Myocyte (in vitro differentiated cells): Measurements from ENCODE around the gene NOSTRIN. TPM values are rescaled to one million over a fixed set of nuclear protein-coding genes. Genes with fewer than 3 reads are reported as not detected.

ENCODE experiments used
- total RNA-seq: library from RNA; depleted of rRNA; stranded (reverse); fragments of >200 nt; gene quantifications from 2 replicates; pipeline ENCODE4 v1.2.3, GENCODE V29; 2014

NOSTRIN gene
- total RNA-seq, 1 donor from 2014 or later, result not detected

Other genes with a start within 250 kb of the NOSTRIN start
- 0.24 TPM in 1 of 2 replicates, not detected in the other for gene SPC25, start 87.8 kb downstream of the NOSTRIN start, total RNA-seq
- gene G6PC2, start 98.7 kb downstream of the NOSTRIN start, total RNA-seq, result not detected in 2 replicates
- 0.05 TPM in 1 of 2 replicates, not detected in the other for gene ABCB11, start 228.7 kb downstream of the NOSTRIN start, total RNA-seq